ENCODE results near the gene MYZAP.

MYZAP gene

GRCh38 chr15:57662091-57662744 lies 70.5 kb downstream of the MYZAP start:
- no peak for DNase-seq (ENCODE audit: low spot score)

GRCh38 chr15:57662802-57663201 lies 71.1 kb downstream of the MYZAP start:
- no peak for DNase-seq (ENCODE audit: low spot score)

GRCh38 chr15:57663262-57663661 lies 71.6 kb downstream of the MYZAP start:
- no peak for DNase-seq (ENCODE audit: low spot score)

GRCh38 chr15:57665194-57665593 lies 73.5 kb downstream of the MYZAP start:
- no peak for DNase-seq (ENCODE audit: low spot score)

- DNase-seq (ENCODE audit: low spot score), result no peak
These were observed 74.2 kb downstream of the MYZAP start for GRCh38 chr15:57665939-57666338.

- no peak for DNase-seq (ENCODE audit: low spot score)
These were observed 75.6 kb downstream of the MYZAP start for GRCh38 chr15:57667171-57667849.

- DNase-seq (ENCODE audit: low spot score), result no peak
These were observed 76.3 kb downstream of the MYZAP start for GRCh38 chr15:57668016-57668415.

GRCh38 chr15:57671636-57672035 lies 79.9 kb downstream of the MYZAP start:
- no peak for DNase-seq (ENCODE audit: low spot score)

GRCh38 chr15:57675481-57676181 lies 83.9 kb downstream of the MYZAP start:
- no peak for DNase-seq (ENCODE audit: low spot score)

GRCh38 chr15:57676585-57676984 lies 84.9 kb downstream of the MYZAP start:
- no peak for DNase-seq (ENCODE audit: low spot score)

GRCh38 chr15:57677204-57677603 lies 85.5 kb downstream of the MYZAP start:
- DNase-seq (ENCODE audit: low spot score), result no peak

GRCh38 chr15:57680021-57680420 lies 88.3 kb downstream of the MYZAP start:
- DNase-seq (ENCODE audit: low spot score), result no peak

GRCh38 chr15:57681011-57681410 lies 89.3 kb downstream of the MYZAP start:
- no peak for DNase-seq (ENCODE audit: low spot score)

- DNase-seq (ENCODE audit: low spot score), result no peak
These were observed 91.8 kb downstream of the MYZAP start for GRCh38 chr15:57683481-57683880.

GRCh38 chr15:57684491-57685151 lies 92.9 kb downstream of the MYZAP start:
- DNase-seq (ENCODE audit: low spot score), result no peak

- DNase-seq (ENCODE audit: low spot score), result no peak
These were observed 93.8 kb downstream of the MYZAP start for GRCh38 chr15:57685306-57686095.

- no peak for DNase-seq (ENCODE audit: low spot score)
These were observed 95.0 kb downstream of the MYZAP start for GRCh38 chr15:57686657-57687056.

- no peak for DNase-seq (ENCODE audit: low spot score)
These were observed 98.8 kb downstream of the MYZAP start for GRCh38 chr15:57690341-57690966.

GRCh38 chr15:57691082-57691481 lies 99.4 kb downstream of the MYZAP start:
- no peak for DNase-seq (ENCODE audit: low spot score)

- no peak for DNase-seq (ENCODE audit: low spot score)
These were observed 101.0 kb downstream of the MYZAP start for GRCh38 chr15:57692709-57693108.

GRCh38 chr15:57694279-57694678 lies 102.6 kb downstream of the MYZAP start:
- no peak for DNase-seq (ENCODE audit: low spot score)
